ENCODE results near the gene RNF213.
"Not testable (repeated sequence)": the region's sequence is repeated elsewhere in the genome, so short reads cannot be mapped to it uniquely, and the experiment has no call there.

RNF213 gene

DNA sequence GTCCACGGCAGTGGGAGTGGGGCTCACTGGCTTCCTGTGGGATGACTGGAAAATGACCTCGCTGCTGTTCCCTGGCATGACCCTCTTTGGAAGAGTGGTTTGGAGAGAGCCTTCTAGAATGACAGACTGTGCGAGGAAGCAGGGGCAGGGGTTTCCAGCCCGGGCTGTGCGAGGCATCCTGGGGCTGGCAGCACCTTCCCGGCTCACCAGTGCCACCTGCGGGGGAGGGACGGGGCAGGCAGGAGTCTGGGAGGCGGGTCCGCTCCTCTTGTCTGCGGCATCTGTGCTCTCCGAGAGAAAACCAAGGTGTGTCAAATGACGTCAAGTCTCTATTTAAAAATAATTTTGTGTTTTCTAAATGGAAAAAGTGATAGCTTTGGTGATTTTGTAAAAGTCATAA is 7.8 kb upstream of the RNF213 start:
- peak; percentile 69 to 84 (median 82) for DNase-seq (ENCODE audit: low read depth in 3 of 3)

GRCh38 chr17:80253631-80254395 is 6.8 kb upstream of the RNF213 start:
- no peak for DNase-seq (ENCODE audit: low read depth in 3 of 3)

DNA sequence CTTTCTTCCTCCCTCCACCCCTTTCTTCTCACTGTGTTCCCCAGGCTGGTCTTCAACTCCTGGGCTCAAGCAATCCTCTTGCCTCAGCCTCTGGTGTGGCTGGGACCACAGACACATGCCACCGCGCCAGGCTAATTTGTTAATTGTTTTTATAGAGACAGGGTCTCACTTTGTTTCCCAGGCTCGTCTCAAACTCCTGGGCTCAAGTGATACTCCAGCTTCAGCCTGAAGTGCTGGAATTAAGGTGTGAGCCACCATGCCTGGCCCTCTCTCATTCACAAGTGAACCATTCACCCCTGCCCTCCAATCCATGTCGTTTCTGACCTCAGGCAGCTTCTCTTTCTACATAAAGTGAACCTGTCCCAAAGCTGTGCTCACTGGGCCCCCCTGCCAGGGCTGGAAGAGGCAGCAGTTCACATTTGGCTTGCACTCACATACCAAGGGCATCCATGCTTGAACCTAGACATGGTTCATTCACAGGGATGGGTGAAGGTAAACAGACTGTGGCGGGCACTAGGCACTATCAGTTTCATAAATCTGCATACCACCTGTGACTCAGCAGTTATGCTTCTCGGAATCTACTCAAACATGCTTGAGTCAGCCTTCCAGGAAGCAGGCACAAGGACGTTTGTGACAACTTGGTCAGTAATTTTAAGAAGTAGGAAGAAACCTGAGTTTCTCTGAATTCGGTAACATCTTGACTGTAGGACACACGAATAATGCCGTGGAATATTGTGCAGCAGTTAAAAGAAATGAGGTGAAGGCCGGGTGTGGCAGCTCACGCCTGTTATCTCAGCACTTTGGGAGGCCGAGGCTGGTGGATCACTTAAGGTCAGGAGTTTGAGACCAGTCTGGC is 6.0 kb upstream of the RNF213 start:
- peak in 1 of 3 experiments; percentile 57 for DNase-seq (ENCODE audit: low read depth in 3 of 3)

DNA sequence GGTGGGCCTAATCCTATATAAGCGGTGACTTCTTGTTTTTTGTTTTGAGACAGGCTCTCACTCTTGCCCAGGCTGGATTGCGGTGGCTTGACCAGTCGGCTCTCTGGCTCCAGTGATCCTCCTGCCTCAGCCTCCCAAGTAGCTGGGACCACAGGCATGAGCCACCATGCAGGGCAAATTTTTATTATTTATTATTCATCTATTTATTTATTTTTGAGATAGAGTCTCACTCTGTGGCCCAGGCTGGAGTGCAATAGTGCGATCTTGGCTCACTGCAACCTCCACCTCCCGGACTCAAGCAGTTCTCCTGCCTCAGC is 4.7 kb upstream of the RNF213 start:
- DNase-seq (ENCODE audit: low read depth in 3 of 3), result no peak

- no peak for DNase-seq (ENCODE audit: low read depth in 3 of 3)
Observed at GRCh38 chr17:80257716-80258213, 2.9 kb upstream of the RNF213 start.

DNA sequence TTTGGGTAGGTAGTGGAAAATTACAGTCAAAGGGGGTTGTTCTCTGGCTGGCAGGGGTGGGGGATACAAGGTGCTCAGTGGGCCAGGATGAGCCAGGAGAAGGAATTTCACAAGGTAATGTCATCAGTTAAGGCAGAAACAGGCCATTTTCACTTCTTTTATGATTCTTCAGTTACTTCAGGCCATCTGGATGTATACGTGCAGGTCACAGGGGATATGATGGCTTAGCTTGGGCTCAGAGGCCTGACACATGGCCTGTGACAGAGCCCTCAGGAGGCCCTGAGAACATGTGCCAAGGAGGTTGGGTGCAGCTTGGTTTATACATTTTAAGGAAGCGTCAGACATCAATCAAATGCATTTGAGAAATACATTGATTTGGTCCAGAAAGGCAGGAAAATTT is 2.4 kb upstream of the RNF213 start:
- not testable (repeated sequence) for DNase-seq (ENCODE audit: low read depth in 3 of 3)

DNA sequence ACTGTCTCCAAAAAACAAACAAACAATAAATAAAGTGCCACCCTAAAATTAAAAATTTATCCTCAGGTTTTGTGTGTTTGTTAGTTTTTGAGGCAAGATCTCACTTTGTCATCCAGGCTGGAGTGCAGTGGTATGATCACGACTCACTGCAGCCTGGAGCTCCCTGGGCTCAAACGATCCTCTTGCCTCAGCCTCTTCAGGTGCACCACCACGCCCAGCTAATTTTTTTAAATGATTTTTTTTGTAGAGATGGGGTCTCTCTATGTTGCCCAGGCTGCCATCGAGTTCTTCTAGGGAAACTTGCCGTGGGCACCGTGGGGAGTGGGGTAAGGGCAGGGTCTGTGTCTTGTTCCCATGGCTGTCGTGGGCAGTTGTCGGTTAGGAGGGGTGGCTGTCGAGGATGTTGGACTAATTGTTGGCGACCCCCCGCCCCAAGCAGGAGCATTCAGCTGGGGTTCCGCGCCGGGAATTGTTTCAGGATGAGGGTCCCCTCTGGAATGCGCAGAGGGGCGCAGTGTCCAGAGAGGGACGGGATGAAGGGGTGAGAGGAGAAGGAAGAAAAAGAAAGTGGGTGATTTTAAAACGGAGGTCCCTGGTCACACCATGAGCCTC is 1.1 kb upstream of the RNF213 start:
- DNase-seq (ENCODE audit: low read depth in 3 of 3), result peak in 1 of 3 experiments; percentile 18

DNA sequence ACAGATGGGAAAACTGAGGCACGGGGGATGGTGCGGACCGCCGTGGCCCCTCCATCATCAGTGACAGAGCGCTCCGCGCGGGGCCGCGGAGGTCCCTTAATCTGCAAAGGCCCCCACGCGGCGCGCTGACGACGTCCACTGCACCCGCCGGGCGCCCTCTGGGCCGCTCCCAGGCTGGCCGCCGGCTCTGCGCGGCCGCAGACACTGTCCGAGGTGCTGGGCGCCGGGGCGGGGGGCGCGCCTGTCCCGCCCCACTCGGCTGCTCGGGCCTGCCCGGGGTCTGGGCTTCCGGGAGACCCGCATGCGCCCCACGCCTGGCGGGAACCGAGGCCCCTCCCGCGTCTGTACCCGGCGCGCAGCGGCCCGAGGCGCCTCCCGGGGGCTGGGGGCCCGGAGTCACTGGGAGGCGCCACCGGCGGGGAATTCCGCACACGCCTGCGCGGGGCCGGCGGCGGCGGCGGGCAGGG is 550 bp upstream of the RNF213 start:
- peak; percentile 56 to 69 (median 64) for DNase-seq (ENCODE audit: low read depth in 3 of 3)

DNA sequence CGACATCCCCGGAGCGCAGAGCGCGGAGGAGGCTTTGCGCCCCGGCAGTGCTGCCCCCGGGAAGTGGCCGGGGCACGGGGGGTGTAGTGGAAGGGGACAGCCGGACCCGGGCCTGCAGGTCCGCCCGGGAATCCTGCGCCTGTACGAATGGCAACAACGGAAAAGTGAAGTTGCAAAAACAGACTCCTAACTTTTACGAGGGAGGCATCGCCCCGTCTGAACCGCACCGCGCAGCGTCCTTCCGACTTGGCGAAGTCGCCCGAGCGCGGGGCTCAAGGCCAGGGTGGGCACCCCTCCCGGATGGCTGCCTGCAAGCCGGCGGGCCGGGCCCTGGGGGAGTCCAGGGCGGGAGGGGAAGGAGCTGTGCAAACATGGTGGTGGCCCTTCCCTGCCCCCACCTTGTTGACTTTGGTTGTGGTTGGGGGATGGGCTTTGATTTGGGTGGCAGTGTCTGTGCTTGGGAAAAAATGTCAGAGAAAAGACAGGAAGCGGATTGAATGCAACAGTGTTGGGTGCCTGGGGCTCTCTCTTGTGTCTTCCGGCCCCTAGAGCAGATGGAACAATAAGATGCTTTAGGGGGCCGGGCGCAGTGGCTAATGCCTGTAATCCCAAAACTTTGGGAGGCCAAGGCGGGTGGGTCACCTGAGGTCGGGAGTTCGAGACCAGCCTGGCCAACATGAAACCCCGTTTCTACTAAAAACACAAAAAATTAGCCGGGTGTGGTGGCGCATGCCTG is 675 bp downstream of the RNF213 start:
- peak in 2 of 3 experiments; percentile 25 to 56 for DNase-seq (ENCODE audit: low read depth in 3 of 3)

- no peak for DNase-seq (ENCODE audit: low read depth in 3 of 3)
Observed at GRCh38 chr17:80261895-80262279, 1.2 kb downstream of the RNF213 start.

GRCh38 chr17:80262291-80262690 is 1.6 kb downstream of the RNF213 start:
- DNase-seq (ENCODE audit: low read depth in 3 of 3), result no peak

DNA sequence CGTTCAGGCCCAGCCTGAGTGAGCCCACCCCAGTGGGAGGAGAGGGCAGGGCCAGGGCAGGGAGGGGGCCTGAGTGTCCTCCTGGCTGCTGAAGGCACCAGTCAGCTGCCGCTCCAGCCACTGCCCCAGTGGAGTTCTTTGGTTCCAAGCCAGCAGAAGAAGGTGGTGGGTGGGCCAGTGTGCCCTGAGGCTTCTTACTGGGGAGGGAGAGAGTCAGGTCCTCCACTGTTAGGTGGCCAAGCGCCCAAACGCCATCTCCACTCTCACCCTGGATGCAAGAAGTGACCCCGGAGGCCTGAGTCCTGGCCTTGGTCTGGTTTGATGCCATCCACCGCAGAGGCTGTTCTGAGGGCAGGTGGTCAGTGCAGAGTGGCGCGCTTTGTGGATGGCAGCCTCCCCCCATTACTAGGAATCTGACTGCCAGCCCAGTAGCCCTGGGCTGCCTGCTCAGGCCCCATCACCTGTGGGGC is 2.2 kb downstream of the RNF213 start:
- no peak for DNase-seq (ENCODE audit: low read depth in 3 of 3)

DNA sequence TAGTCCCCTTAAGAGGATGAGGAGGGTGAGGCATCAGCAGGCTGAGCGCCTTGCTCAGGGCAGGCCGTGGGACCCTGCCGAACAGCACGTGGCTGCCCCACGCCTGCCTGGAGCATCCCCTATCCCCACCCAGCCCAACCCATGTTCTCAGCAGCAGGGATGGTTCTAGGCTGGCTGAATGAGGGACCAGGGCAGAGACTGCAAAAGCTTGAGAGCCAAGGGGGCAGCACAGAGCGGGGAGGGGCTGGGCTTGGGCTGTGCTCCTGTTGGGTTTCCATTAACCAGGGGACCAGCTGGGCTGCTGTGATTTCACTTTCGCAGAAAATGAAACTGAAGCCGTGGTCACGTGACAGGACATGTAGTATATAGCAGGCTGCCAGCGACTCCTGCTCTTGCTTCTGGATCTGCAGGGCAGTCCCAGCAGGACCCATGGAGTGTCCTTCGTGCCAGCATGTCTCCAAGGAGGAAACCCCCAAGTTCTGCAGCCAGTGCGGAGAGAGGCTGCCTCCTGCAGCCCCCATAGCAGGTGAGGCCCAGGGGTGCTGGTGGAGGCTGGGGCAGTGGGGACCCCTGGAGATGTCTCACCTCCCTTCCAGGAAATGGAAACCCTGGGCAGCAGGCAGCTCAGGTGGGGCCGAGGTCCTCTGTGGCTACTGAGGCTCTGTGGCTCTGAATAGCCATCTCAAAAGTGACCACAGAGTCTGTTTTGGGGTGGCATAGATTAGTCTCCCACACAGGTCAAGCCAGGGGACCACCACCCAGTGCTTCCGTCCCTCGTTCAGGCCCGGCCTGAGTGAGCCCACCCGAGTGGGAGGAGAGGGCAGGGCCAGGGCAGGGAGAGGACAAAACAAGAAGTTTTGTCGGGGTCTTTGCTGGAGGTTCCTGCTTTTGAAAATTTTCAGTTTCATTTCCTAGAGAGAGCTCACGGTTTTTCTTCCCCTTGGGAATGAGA is 2.9 kb downstream of the RNF213 start:
- DNase-seq (ENCODE audit: low read depth in 3 of 3), result peak; percentile 65 to 84 (median 79)

GRCh38 chr17:80264205-80265075 is 3.8 kb downstream of the RNF213 start:
- DNase-seq (ENCODE audit: low read depth in 3 of 3), result peak in 2 of 3 experiments; percentile 28 to 36

GRCh38 chr17:80265205-80266068 is 4.8 kb downstream of the RNF213 start:
- DNase-seq (ENCODE audit: low read depth in 3 of 3), result peak in 2 of 3 experiments; percentile 23 to 45

DNA sequence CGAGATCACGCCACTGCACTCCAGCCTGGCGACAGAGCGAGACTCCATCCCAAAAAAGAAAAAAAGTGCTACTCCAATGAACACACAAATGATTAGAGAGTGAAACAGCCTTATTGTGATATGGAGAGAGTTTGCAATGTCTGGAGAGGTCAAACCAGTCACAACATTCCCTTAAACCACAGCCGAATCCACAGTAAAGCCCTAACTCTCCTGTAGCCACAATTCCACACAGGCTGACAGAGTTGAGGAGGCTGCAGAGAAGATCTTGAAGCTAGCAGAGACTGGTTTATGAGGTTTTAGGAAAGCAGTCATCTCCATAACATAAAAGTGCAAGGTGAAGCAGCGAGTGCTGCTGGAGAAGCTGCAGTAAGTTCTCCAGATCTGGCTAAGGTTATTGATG is 6.7 kb downstream of the RNF213 start:
- DNase-seq (ENCODE audit: low read depth in 3 of 3), result no peak

DNA sequence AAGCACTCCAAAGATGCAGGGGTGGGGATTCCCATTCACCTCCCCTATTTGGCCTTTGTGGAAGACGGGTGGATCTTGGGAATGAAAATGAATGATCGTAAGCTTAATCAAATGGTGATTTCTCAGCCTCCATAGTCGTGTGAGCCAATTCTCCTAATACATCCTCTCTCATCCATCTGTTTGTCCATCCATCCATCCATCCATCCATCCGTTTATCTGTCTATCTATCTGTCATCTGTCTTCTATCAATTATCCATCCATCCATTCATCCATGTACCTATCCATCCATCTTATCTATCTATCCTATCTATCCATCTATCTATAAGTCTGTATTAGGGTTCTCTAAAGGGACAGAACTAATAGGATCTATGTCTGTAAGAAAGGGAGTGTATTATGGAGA is 7.8 kb downstream of the RNF213 start:
- no peak for DNase-seq (ENCODE audit: low read depth in 3 of 3)

DNA sequence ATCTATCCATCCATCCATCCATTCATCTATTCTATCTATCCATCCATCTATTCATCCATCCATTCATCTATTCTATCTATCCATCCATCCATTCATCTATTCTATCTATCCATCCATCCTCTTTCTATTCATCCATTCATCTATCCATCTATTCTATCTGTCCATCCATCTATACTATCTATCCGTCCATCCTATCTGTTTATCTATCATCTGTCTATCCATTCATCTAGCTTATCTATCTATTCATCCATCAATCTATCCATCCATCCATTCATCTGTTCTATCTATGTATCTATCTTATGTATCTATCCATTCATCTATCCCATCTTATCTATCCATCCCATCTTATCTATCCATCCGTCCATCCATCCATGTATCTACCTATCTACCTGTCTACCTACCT is 8.8 kb downstream of the RNF213 start:
- no peak for DNase-seq (ENCODE audit: low read depth in 3 of 3)
